Nephron (organoid): ENCODE measurements around the gene HOPX.
"Not testable (repeated sequence)": the region's sequence is repeated elsewhere in the genome, so short reads cannot be mapped to it uniquely, and the experiment has no call there.

Source experiments
- H3K27ac Mint-ChIP-seq, 3 experiments: 2 replicates each; pipeline ENCODE4 v1.8.0; 2020; ENCODE audit warnings: mixed read lengths in 3 of 3, mild to moderate bottlenecking in 2 of 3, moderate library complexity in 1 of 3
- H3K27me3 Mint-ChIP-seq: 2 replicates; pipeline ENCODE4 v1.8.0; 2021; ENCODE audit warnings: low read depth, mild to moderate bottlenecking, moderate library complexity, mixed read lengths
- H3K36me3 Mint-ChIP-seq: 2 replicates; pipeline ENCODE4 v1.8.0; 2020; ENCODE audit warnings: low read depth, mixed read lengths
- H3K4me1 Mint-ChIP-seq: 2 replicates; pipeline ENCODE4 v1.8.0; 2020; ENCODE audit warnings: mixed read lengths
- H3K4me3 Mint-ChIP-seq, 3 experiments: 2 replicates each; pipeline ENCODE4 v1.8.0; 2020; ENCODE audit warnings: mild to moderate bottlenecking in 3 of 3, mixed read lengths in 3 of 3, moderate library complexity in 2 of 3
- H3K9me3 Mint-ChIP-seq: 2 replicates; pipeline ENCODE4 v1.8.0; 2020; ENCODE audit warnings: mixed read lengths
- CTCF ChIP-seq, 3 experiments: fragments of 200-600 bp; sonication (generic); IDR thresholded peaks; one replicate each; pipeline ENCODE4 v1.5.0; 2021; ENCODE audit warnings: antibody characterized with exemption in 3 of 3; ENCODE audit not compliant: unreplicated experiment in 3 of 3

HOPX gene

GRCh38 chr4:56701644-56702043 lies 20.5 kb upstream of the HOPX start:
- Mint-ChIP-seq H3K36me3 (no peaks in the 10 kb centered on the region), H3K4me3 (no peak overlapping the region), H3K27me3 (peaks cover 5% of the 10 kb centered on the region), H3K9me3 (peaks cover 3% of the 10 kb centered on the region), H3K27ac (no peak overlapping the region), H3K4me1 (peaks cover 21% of the 10 kb centered on the region)
- TF ChIP-seq CTCF (IDR thresholded peaks at IDR 0.05; ENCODE audit: unreplicated experiment in 3 of 3), result no peak

GRCh38 chr4:56701161-56701480 lies 20.0 kb upstream of the HOPX start:
- Mint-ChIP-seq H3K27ac (no peak overlapping the region), H3K4me1 (peaks cover 21% of the 10 kb centered on the region), H3K36me3 (no peaks in the 10 kb centered on the region), H3K27me3 (peaks cover 5% of the 10 kb centered on the region), H3K4me3 (no peak overlapping the region), H3K9me3 (peaks cover 3% of the 10 kb centered on the region)
- no peak for TF ChIP-seq CTCF (IDR thresholded peaks at IDR 0.05; ENCODE audit: unreplicated experiment in 3 of 3)

- H3K36me3 Mint-ChIP-seq, result no peaks in the 10 kb centered on the region
- H3K27me3 Mint-ChIP-seq, result peaks cover 5% of the 10 kb centered on the region
- no peaks in the 10 kb centered on the region for H3K9me3 Mint-ChIP-seq
- H3K4me3 Mint-ChIP-seq, result no peak overlapping the region
- peaks cover 21% of the 10 kb centered on the region for H3K4me1 Mint-ChIP-seq
- no peak overlapping the region for H3K27ac Mint-ChIP-seq
- no peak for TF ChIP-seq CTCF (IDR thresholded peaks at IDR 0.05; ENCODE audit: unreplicated experiment in 3 of 3)
These were observed 18.5 kb upstream of the HOPX start for GRCh38 chr4:56699537-56700105.

- Mint-ChIP-seq H3K9me3 (no peaks in the 10 kb centered on the region), H3K4me1 (peaks cover 9% of the 10 kb centered on the region)
- TF ChIP-seq CTCF (IDR thresholded peaks at IDR 0.05; ENCODE audit: unreplicated experiment in 3 of 3), result no peak
These were observed 17.2 kb upstream of the HOPX start for GRCh38 chr4:56698329-56698728.

GRCh38 chr4:56696056-56696455 lies 15.0 kb upstream of the HOPX start:
- Mint-ChIP-seq H3K4me3 (no peak overlapping the region), H3K36me3 (no peaks in the 10 kb centered on the region), H3K27ac (no peak overlapping the region), H3K9me3 (no peaks in the 10 kb centered on the region), H3K4me1 (peaks cover 7% of the 10 kb centered on the region), H3K27me3 (peaks cover 5% of the 10 kb centered on the region)
- TF ChIP-seq CTCF (IDR thresholded peaks at IDR 0.05; ENCODE audit: unreplicated experiment in 3 of 3), result no peak

More at GRCh38 chr4:56698329-56698728, 17.2 kb upstream of the HOPX start:
- H3K27me3 Mint-ChIP-seq, result peaks cover 5% of the 10 kb centered on the region
- no peak overlapping the region for H3K4me3 Mint-ChIP-seq
- no peak overlapping the region for H3K27ac Mint-ChIP-seq
- no peaks in the 10 kb centered on the region for H3K36me3 Mint-ChIP-seq

GRCh38 chr4:56693476-56693875 lies 12.4 kb upstream of the HOPX start:
- H3K9me3 Mint-ChIP-seq, H3K36me3 Mint-ChIP-seq, H3K27me3 Mint-ChIP-seq, H3K4me3 Mint-ChIP-seq, H3K27ac Mint-ChIP-seq: not testable (repeated sequence)
- H3K4me1 Mint-ChIP-seq, result peaks cover 16% of the 10 kb centered on the region
